ENCODE data around the gene ENTPD6.
"Not testable (repeated sequence)": the region's sequence is repeated elsewhere in the genome, so short reads cannot be mapped to it uniquely, and the experiment has no call there.

ENTPD6 gene

GRCh38 chr20:25222461-25223178, 27.1 kb downstream of the ENTPD6 start:
- Mint-ChIP-seq H3K9me3 (ENCODE audit: low read depth) (no peaks in the 10 kb centered on the region), H3K4me1 (ENCODE audit: low read depth) (peaks cover 5% of the 10 kb centered on the region), H3K36me3 (no peaks in the 10 kb centered on the region), H3K4me3 (no peak overlapping the region), H3K27ac (no peak overlapping the region), H3K27me3 (no peaks in the 10 kb centered on the region)

- Mint-ChIP-seq H3K4me3 (no peak overlapping the region), H3K9me3 (ENCODE audit: low read depth) (no peaks in the 10 kb centered on the region), H3K27ac (no peak overlapping the region), H3K36me3 (no peaks in the 10 kb centered on the region), H3K4me1 (ENCODE audit: low read depth) (peaks cover 5% of the 10 kb centered on the region), H3K27me3 (no peaks in the 10 kb centered on the region)
Measured at GRCh38 chr20:25223179-25223661, 27.7 kb downstream of the ENTPD6 start.

- Mint-ChIP-seq H3K4me3 (no peak overlapping the region), H3K27ac (no peak overlapping the region), H3K4me1 (ENCODE audit: low read depth) (peaks cover 5% of the 10 kb centered on the region), H3K27me3 (no peaks in the 10 kb centered on the region), H3K36me3 (no peaks in the 10 kb centered on the region), H3K9me3 (ENCODE audit: low read depth) (no peaks in the 10 kb centered on the region)
Measured at GRCh38 chr20:25223765-25224720, 28.5 kb downstream of the ENTPD6 start.

- Mint-ChIP-seq H3K4me1 (ENCODE audit: low read depth) (peaks cover 5% of the 10 kb centered on the region), H3K27ac (no peak overlapping the region), H3K36me3 (no peaks in the 10 kb centered on the region), H3K4me3 (no peak overlapping the region), H3K9me3 (ENCODE audit: low read depth) (no peaks in the 10 kb centered on the region), H3K27me3 (no peaks in the 10 kb centered on the region)
Measured at GRCh38 chr20:25224941-25225340, 29.4 kb downstream of the ENTPD6 start.

GRCh38 chr20:25225642-25226432, 30.3 kb downstream of the ENTPD6 start:
- H3K9me3 Mint-ChIP-seq (ENCODE audit: low read depth) = no peaks in the 10 kb centered on the region
- no peaks in the 10 kb centered on the region for H3K36me3 Mint-ChIP-seq
- H3K4me3 Mint-ChIP-seq = no peak overlapping the region
- peaks cover 5% of the 10 kb centered on the region for H3K4me1 Mint-ChIP-seq (ENCODE audit: low read depth)
- no peak overlapping the region for H3K27ac Mint-ChIP-seq
- no peaks in the 10 kb centered on the region for H3K27me3 Mint-ChIP-seq

DNA sequence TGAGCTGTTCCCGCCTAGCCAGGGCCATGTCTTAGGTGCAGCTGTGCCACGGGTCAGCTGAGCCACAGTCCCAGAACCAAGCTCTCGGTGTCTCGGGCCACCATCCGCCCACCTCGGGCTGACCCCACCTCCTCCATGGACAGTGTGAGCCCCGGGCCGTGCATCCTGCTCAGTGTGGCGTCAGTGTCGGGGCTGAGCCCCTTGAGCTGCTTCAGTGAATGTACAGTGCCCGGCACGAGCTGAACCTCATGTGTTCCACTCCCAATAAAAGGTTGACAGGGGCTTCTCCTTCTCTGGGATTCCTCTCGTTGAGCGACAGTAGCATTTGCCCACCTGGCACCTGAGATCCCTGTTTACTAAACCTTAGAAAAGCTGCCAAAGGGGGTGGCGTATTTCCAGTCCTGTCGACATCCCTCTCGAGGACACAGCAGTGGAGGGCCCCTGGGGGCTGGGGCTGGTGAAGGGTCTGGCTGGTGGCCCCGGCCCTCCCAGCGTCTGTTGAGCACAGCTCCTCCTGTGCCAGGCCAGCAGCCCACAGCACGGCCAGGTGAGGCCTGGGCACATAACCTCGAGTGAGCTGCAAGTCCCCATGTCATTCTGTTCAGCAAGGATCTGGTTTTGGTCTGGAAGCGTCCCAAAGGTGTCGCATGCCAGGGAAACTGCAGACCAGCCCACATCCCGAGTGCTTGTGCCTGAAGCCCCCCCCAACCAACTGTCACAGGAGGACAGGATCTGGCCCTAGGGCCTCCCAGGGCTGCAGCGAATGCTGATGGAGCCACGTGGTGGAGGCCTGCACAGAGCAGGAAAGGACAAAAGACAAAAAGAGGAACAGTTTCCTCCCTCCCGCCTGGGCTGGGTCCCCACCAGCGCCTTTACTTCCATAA, 31.2 kb downstream of the ENTPD6 start:
- Mint-ChIP-seq H3K4me1 (ENCODE audit: low read depth) (peaks cover 5% of the 10 kb centered on the region), H3K27me3 (no peaks in the 10 kb centered on the region), H3K27ac (no peak overlapping the region), H3K4me3 (no peak overlapping the region), H3K9me3 (ENCODE audit: low read depth) (no peaks in the 10 kb centered on the region), H3K36me3 (no peaks in the 10 kb centered on the region)

DNA sequence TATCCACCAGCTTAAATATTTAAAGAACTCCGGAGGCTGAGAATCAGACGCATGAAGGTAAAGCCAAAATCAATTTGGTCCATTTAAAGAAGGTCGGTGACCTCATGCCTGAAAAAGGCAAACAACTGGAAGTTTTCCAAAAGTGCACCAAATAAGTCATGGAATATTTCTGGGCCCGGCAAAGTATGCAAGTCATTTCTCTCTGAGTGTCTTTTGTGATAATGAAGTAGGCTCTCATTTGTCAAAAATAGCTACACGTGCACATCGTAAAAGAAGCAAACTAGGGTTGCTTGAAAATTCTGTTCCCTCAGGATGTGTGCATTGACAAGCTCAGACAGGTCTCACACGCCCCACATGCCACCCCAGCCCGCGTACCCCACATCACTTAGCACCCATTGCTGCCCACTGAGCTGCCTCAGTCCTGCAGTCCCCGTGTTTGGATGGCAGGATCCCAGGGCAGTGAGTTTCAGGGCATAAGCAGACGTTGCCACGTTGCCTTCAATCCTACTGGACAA, 31.9 kb downstream of the ENTPD6 start:
- Mint-ChIP-seq H3K27me3 (no peaks in the 10 kb centered on the region), H3K27ac (no peak overlapping the region), H3K4me3 (no peak overlapping the region), H3K4me1 (ENCODE audit: low read depth) (peaks cover 5% of the 10 kb centered on the region), H3K36me3 (no peaks in the 10 kb centered on the region), H3K9me3 (ENCODE audit: low read depth) (no peaks in the 10 kb centered on the region)

- no peaks in the 10 kb centered on the region for H3K36me3 Mint-ChIP-seq
- H3K27me3 Mint-ChIP-seq = no peaks in the 10 kb centered on the region
- no peaks in the 10 kb centered on the region for H3K9me3 Mint-ChIP-seq (ENCODE audit: low read depth)
- H3K4me1 Mint-ChIP-seq (ENCODE audit: low read depth) = no peaks in the 10 kb centered on the region
- peak overlapping the region; percentile 22 for H3K27ac Mint-ChIP-seq
- no peak overlapping the region for H3K4me3 Mint-ChIP-seq
Measured at GRCh38 chr20:25229486-25230165, 34.1 kb downstream of the ENTPD6 start.

GRCh38 chr20:25230166-25230831, 34.8 kb downstream of the ENTPD6 start:
- Mint-ChIP-seq H3K4me3 (no peak overlapping the region), H3K9me3 (ENCODE audit: low read depth) (no peaks in the 10 kb centered on the region), H3K36me3 (no peaks in the 10 kb centered on the region), H3K27ac (no peak overlapping the region), H3K4me1 (ENCODE audit: low read depth) (no peaks in the 10 kb centered on the region), H3K27me3 (peaks cover 1% of the 10 kb centered on the region)

DNA sequence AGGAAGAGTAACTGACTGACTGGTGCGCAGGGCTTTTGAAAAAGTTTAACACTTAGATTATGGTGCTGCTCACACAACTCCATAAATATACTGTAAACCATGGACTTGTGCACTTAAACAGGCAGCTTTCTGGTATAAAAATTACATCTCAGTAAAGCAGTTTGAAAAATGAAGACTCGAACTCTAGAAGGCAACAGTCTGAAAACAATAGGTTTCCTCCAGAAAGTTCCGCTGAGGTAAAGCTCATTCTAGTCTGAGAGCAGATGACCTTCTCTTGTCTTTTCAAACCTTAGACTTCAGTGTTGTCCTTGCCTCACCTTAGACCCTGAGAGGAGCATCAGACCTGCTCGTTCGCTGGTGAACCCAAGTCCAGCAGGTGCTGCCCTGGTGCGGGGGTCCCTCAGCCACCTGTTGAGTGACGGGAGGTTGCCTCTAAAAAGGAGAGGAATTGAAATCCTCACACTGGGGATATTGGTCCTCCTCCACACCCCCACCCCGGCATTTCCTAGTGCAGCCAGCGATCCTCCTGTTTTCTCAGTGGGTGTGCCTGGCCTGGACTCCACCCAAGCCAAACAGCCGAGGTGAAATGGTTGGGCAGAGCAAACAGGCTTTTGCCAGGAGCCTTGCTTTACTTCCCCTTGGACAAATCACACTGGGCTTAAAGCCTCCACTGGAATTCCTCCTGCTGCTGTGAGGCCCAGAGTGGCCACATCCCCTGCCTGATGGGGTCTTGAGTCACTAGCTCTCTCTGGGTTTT, 37.7 kb downstream of the ENTPD6 start:
- H3K4me3 Mint-ChIP-seq = no peak overlapping the region
- no peaks in the 10 kb centered on the region for H3K9me3 Mint-ChIP-seq (ENCODE audit: low read depth)
- peaks cover 9% of the 10 kb centered on the region for H3K4me1 Mint-ChIP-seq (ENCODE audit: low read depth)
- H3K27ac Mint-ChIP-seq = no peak overlapping the region
- no peaks in the 10 kb centered on the region for H3K36me3 Mint-ChIP-seq
- peaks cover 1% of the 10 kb centered on the region for H3K27me3 Mint-ChIP-seq

- H3K4me1 Mint-ChIP-seq (ENCODE audit: low read depth) = peaks cover 18% of the 10 kb centered on the region
- not testable (repeated sequence) for H3K36me3 Mint-ChIP-seq; H3K9me3 Mint-ChIP-seq (ENCODE audit: low read depth); H3K4me3 Mint-ChIP-seq; H3K27me3 Mint-ChIP-seq; H3K27ac Mint-ChIP-seq
Measured at GRCh38 chr20:25234009-25234849, 38.7 kb downstream of the ENTPD6 start.

Data from activated naive CD8-positive, alpha-beta T cell (primary cell).